Activated CD4-positive, alpha-beta T cell treated with anti-CD3 and anti-CD28 coated beads, Interleukin-2, amount 50 U/mL, for 1 hour (primary cell): Measurements from ENCODE around the gene BCKDHA.
"Not testable (repeated sequence)": the region's sequence is repeated elsewhere in the genome, so short reads cannot be mapped to it uniquely, and the experiment has no call there.

ENCODE experiments used
- DNase-seq: peaks from one replicate; pipeline ENCODE4 v3.0.0-alpha.2; 2020

BCKDHA gene

DNA sequence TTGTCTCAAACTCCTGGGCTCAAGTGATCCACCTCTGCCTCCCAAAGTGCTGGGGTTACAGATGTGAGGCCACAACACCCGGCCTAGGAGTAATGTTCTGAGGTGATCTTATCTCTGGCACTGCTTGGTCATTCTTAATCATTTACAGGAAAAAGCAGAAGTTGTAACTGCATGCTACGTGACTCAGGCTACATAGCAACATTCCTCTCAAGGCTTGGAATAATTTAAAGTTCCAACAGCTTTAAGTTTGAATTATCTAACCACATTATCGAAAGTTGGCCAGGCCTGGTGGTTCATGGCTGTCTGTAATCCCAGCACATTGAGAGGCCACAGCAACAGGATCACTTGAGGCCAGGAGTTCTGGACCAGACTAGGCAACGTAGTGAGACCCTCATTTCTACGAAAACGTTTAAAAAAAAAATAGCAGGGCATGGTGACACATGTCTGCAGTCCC, 29.7 kb upstream of the BCKDHA start:
- DNase-seq: no peak

DNA sequence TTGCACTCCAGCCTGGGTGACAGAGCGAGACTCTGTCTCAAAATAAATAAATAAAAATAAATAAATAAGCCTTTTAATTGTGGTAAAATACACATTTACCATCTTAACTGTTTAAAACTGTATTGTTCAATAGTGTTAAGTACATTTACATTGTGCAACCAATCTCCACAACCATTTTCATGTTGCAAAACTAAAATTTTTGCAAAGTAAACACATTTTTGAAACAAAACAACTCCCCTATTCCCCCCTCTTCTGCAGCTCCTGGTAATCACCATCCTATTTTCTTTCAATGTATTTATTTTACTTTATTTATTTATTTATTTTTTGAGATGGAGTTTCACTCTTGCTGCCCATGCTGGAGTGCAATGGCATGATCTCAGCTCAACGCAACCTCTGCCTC, 27.8 kb upstream of the BCKDHA start:
- no peak for DNase-seq

DNA sequence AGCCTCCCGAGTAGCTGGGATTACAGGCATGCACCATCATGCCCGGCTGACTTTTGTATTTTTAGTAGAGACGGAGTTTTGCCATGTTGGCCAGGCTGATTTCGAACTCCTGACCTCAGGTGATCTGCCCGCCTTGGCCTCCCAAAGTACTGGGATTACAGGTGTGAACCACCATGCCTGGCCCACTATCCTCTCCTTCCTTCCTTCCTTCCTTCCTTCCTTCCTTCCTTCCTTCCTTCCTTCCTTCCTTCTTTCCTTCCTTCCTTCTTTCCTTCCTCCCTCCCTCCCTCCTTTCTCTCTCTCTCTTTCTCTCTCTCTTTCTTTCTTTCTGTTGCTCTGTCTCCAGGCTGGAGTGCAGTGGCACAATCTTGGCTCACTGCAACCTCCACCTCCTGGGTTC, 26.5 kb upstream of the BCKDHA start:
- DNase-seq: not testable (repeated sequence)

DNA sequence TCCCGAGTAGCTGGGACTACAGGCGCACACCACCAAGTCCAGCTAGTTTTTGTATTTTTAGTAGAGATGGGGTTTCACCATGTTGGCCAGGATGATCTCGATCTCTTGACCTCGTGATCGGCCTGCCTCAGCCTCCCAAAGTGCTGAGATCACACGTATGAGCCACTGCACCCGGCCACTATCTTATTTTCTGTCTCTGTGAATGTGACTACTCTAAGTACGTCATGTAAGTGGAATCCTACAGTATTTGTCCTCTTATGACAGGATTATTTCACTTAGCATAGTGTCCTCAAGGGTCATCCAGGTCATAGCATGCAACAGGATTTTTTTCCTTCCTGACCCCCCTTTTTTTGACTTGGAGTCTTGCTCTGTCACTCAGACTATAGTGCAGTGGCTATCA, 26.1 kb upstream of the BCKDHA start:
- DNase-seq: no peak

DNA sequence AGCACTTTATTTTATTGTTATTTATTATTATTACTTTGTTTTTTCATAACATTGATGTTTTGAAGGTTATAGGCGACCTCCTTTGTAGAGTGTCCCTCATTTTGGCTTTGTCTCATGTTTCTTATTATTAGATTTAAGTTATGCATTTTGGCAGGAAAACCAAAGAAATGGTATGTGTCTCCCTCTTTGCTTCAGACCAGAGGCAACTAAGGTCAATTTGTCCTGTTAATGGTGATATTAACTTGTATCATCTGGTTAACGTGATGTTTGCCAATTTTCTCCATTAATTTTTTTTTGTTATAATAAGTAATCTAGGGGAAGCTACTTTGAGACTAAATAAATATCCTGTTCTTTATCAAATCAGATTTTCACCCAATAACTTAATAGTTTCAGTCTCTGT, 25.1 kb upstream of the BCKDHA start:
- DNase-seq: no peak

DNA sequence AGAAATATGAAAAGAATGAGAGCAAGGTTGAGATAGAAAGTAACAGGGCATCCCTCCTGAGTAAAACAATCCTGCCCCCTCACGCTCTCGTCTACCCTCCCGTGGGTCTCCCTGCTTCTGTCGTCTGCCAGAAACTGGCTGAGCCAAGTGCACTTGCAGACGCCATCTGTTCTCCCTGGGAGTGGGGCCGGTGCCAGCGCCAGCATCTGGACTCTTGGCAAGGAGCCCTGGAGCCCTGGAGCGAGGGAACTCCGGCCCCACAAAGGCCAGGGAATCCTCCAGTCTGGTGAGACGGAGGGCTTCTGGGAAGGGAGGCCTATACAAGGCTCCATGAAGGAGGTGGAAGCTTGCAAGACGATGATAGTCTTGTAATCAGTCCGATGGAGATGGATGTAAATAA, 23.6 kb upstream of the BCKDHA start:
- no peak for DNase-seq

DNA sequence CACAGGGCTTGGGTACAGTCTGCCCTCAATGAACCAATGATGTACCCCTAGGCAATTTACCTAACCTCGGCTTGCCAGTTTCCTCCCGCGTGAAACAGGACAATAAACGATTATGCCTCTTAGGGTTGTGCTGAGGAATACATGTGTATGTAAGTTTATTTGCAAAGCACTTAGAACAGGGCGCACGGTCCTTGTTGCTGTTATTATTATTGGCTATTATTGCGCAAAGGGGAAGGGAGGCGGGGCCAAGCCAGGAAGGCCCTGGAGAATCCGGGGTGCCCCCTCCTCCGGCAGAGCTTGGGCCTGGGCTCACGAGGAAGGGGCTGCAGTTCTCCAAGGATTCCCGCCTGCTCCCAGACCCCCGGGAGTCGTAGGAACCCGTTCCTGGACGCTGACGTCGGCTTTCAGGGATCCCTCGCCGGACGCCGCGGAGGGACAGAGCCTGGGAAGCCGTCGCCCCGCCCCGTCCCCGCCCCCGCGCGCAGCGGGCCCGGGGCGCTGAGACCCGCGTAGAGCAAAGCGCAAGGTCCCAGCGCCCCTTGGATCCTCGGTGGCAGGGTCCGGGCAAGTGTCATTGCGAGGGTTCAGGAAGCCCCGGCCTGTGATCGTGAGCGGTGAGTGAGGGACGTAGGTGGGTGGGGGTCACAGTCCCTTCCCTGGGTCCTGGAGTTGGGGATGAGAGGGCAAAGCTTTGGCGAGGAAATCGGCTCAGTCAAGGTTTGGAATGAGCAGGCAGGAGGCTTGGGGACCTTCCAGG, 21.2 kb upstream of the BCKDHA start, which contains the start of gene TMEM91:
TMEM91 (plus strand) TSS at position 293 of the 757 bp plus-strand sequence. CDS start 1,777 bp downstream, outside the sequence.
- no peak for DNase-seq

DNA sequence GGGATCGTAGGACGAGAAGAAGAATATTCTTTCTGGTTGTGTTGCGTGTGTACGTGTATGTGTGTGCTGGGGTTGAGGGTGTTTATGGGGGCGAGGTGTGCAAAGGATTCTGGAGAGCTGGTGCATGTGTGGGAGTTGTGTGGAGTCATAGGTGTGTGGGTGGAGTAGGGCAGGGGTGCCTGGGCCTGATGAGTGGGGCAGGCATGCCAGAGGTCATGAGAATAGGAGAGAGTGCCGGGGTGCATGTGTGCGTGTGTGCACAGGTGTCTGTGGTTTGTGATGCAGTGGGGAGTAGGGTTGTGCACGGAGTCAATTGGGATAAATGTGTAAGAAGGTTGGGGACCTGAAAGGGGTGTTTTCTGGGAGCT, 20.6 kb upstream of the BCKDHA start:
- DNase-seq: no peak

DNA sequence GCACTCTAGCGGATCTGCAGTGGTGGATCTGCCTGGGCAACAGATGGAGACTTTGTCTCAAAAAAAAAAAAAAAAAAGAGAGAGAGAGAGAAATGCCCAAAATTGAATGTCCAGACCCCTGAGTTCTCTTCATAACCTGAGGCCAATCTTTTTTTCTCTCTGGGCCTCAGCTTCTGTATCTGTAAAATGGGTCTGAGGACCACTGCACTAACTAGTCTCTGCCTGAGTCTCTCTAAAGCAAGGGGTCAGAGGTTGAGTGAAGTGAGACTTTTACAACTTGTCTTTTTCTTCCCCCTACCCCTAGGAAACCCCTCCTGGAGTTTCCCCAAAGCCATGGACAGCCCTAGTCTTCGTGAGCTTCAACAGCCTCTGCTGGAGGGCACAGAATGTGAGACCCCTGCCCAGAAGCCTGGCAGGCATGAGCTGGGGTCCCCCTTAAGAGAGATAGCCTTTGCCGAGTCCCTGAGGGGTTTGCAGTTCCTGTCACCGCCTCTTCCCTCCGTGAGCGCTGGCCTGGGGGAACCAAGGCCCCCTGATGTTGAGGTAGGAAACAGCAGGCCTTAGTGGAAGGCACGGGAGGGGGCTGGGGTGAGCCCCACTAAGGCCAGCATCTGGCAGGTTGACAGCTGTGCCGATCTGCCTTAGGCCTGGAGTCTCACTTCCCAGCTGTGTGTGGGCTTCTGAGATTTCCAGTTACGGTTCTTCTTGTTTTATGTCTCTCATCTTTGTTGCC, 19.5 kb upstream of the BCKDHA start:
- no peak for DNase-seq

DNA sequence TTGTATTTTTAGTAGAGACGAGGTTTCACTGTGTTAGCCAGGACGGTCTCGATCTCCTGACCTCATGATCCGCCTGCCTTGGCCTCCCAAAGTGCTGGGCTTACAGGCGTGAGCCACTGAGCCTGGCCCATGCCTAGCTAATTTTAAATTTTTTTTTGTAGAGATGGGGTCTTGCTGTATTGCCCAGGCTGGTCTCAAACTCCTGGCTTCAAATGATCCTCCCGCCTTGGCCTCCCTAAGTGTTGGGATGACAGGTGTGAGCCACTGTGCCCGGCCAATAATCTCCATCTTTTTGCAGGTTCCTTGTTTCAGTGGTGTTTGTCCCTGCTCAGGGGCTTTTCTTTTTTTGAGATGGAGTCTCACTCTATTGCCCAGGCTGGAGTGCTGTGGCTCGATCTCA, 16.1 kb upstream of the BCKDHA start:
- DNase-seq: not testable (repeated sequence)

DNA sequence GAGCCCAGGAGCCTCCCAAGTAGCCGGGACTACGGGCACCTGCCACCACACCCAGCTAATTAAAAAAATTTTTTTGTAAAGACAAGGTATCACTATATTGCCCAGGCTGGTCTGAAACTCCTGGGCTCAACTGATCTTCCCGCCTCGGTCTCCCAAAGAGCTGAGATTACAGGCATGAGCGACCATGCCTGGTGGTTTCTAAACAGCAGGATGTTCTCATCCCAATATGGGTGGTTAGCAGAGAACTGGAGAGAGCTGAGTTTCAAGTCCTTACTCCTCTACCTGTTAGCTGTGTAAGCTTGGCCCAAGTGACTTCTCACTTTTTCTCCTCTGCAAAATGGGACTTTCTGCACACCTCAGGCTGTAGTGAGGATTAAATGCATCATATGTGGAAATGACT, 13.3 kb upstream of the BCKDHA start:
- DNase-seq: no peak

DNA sequence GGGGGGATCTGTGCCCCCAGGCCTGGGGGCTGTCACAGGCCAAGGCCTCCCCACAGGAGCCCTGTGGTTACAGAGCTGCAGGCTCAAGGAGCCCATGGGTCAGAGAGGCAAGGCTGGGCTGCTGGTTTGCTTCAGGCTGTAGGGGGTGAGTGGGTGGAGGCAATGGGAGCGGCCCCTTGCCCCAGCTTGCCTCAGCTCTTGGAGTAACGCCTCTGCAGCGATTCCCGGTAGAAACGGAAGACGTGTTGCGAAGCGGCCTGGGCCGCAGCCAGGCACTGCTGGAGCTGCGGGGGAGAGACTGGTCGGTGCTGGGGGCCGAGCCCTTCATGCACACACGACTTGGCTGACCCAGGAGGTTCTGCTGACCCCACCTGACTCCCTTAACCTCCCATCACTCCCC, 11.2 kb upstream of the BCKDHA start:
- no peak for DNase-seq

DNA sequence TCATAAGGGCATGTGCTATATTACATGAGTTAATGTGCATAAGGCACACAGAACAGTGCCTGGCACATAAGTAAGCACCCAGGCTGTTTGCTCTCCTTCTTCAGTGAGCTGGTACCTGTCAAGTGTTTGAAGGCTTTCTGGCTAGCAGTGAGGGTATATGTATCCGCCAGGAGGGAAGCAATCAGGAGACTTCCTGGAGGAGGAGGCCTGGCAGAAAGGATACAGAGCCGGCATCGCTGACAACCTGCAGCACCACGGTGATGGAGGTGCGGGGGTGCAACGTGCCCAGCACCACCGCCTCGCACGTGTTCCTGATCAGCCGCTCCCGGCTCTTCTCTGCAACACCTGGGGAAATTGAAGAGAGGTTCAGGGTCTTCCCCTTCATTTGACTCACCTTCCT, 6.0 kb upstream of the BCKDHA start:
- no peak for DNase-seq

DNA sequence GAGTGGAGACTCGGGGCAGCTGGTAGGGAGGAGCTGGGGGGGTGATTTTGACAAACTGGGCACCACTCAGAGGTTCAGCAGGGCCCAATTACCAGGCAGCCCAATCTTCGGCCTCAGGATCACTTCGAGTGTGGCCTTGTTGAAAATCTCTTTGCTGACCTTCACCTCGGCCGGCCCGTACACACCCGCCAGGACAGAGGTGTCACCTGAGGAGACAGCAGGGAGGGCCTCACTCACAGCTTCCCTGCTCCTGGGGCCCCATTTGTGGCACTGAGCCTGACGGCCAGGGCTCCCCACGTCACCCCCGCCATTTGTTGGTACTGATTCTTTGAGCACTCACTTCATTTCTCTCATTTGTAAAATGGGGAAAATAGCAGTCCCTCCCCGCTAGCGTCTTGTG, 4.8 kb upstream of the BCKDHA start:
- no peak for DNase-seq

DNA sequence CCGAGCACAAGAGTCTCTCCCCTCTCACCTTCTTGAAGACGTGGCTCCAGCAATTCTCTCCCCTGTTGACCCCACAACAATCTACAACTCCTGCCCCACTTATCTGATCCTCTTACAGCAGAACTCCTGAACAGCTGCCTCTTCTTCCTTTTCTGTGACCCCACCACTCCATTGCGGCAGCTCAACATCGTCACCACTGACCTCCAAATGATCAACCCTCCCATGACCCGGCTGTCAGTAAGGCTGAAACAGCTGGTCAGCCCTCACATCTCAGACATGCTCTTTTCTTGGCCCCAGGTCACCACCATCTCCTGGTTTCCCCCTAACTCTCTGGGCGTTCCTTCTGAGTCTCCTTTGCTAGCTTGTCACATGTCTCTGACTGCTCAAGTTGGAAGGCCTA, 2.3 kb upstream of the BCKDHA start:
- no peak for DNase-seq

DNA sequence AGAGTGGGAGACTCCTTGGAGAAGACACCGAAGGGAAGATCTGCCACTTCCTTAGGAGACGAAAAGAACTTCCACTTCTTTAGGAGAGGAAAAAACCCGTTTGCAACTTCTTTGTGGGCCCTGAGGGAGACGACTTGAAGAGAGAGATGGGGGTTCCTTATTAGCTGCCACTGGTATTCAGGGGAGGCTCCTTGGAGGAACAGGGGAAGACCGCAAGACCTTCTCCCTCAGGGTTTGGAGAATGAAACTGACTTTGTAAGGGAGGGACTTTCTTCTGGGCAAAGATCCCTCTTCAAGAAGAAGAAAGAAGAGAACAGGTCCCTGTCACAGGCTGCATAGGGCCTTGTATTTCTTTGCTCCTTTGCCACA, 416 bp downstream of the BCKDHA start:
- DNase-seq: no peak

DNA sequence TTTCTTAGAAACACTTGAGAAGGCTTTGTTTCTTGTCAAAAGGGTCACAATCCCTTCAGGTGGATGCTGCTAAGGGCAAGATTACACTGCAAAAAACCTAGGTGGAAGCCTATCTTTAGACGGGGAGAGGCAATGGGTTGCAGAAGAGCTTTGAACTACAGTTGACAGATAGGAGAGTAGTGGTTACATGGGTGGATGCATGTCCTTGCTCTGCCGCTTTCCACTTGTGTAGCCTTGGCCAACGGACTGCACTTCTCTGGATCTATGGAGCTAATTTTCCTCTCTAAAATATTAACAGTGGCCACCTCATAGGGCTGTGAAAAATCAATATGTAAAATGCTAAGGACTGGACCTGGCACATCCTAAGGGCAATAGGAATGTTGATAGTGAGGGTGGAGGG, 980 bp downstream of the BCKDHA start:
- no peak for DNase-seq

DNA sequence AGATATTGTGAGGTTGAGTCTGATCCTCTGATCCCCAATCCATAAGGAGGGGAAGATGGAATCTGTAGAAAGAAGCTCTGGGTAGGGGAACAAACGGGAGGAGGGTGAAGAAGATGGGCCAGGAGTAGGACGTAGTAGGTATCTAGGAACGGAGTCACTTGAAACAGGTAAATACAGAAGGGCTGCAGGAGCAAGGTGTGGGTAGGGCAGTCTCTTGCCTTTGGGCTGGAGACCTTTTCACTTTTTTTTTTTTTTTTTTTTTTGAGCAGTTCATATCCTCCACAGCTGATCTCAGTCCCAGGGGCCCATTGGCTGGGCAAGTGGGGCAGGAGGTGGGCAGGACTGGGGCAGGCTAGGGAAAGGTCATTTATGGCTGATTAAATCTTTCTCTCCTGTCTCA, 1.5 kb downstream of the BCKDHA start:
- DNase-seq: no peak

DNA sequence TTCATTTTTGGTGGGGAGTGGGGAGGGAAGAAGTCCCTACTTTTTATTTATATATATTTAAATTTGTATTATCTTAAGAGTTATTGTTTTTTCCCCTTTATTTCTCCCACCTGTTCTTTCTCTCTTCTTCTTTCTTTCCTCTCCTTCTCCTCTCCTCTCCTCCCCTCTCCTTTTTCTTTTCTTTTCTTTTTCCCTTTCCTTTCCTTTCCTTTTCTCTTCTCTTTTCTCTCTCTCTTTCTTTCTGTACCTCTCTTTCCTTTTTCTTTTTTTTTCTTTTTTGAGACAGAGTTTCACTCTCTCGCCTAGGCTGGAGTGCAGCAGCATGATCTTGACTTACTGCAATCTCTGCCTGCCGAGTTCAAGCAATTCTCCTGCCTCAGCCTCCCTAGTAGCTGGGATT, 1.9 kb downstream of the BCKDHA start:
- DNase-seq: no peak

DNA sequence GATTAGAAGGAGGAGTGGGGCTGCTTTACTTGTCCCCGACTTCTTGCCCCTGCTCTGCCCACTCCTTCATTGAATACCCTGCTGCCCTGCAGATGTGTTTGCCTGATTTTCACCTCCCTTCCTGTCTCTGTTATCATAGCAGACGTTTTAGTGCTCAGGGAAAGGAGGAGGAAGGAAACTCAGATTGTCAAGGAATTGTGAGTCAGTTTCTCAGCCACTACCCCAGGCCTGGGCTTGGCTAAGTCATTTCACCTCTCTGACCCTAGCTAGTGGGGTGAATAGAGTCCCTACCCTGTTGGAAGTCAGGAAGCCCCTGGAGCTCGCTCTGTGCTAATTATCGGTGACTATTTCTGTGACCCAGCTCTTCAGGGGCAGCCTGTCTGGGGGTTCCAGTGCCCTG, 3.9 kb downstream of the BCKDHA start:
- no peak for DNase-seq

DNA sequence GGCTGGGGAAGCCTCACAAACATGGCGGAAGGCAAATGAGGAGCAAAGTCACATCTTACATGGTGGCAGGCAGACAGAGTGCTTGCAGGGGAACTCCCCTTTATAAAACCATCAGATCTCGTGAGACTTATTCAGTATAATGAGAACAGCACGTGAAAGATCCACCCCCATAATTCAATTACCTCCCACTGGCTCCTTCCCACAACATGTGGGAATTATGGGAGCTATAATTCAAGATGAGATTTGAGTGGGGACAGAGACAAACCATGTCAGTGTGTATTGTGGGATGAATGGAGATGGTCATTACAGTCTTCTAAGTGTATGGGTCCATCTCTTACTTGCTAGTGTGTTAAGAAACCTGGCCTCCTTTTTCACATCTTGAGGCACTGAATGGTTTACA, 4.4 kb downstream of the BCKDHA start:
- DNase-seq: no peak

DNA sequence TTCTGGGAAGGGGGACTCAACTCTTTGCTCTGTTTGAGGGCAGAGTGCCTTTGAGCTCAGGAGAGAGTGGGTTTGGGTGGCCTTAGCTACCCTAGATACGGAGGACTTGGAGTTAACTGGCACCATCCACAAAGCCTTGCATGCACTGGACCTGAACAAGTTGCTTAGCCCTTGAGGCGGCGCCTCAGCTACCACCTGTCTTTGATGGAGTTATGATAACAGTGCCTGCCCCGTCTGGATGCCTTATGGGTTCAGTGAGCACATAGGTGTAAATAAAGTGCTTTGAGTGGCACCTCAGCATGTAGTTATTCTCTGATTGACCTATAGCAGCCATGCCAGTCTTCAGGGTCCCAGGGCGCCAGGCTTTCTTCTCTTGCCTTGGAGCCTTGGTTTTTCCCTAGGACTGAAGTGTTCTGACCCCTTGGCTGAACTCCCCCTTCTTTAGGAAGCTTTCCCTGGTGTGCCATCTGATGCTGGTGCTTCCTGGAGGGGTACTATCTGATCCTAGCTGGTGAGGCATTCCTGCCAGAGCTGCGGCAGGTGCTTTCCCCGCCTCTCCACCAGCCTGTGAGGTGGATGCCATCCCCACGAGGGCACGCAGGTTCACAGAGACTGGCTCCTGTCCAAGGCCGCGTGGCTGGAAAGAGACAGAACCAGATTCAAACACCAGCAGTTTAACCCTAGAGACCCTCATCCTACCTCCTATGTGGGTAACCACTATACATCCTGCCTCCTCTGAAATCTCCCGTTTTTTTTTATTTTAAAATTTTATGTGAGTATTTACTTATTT, 5.8 kb downstream of the BCKDHA start:
- DNase-seq: no peak

DNA sequence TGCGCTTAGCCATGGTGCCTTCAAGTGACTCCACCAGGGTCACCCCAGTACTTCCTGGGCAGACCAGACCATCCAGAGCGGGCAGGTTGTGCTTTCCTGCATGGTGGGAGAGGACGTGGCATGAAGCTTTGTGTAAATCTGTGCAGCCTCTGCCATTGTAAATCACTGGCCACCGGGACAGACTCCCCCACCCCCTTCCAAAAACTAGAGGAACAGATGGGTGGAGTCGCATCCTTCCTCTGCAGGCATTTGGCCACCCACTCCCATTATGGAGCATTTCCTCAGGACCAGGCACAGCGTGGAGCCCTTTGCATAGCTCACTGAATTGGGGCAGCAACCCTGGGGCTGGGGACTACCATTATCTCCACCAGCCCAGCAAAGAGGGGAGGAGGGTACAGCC, 8.2 kb downstream of the BCKDHA start:
- no peak for DNase-seq

DNA sequence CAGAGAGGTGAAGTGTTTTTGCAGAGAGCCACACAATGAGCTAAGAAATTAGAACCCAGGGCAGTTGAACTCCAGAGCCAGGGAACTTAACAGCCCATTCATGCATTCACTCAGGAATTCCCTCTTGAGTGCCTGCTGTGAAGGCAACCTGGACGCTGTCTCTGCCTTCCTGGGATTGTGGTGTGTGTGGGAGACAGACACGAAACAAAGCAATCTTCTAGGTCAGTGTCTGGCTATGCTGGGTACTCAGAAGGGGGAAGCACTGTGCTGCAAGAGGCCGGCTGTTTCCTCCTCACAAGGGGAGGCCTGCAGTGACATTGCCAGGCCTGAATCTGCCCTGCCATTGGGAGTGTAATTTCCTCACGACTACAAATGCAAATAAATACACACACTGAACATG, 9.7 kb downstream of the BCKDHA start:
- no peak for DNase-seq
